ENCODE data around the gene COG5.

The COG5 gene

GRCh38 chr7:107414198-107414597, 149.5 kb downstream of the COG5 start:
- Histone ChIP-seq H3K9ac (no peak overlapping the region), H3K27me3 (no peaks in the 10 kb centered on the region), H3K4me1 (no peaks in the 10 kb centered on the region), H3K4me2 (no peak overlapping the region), H3K4me3 (no peak overlapping the region), H3K36me3 (peaks cover 9% of the 10 kb centered on the region), H3K9me3 (no peaks in the 10 kb centered on the region), H3K27ac (no peak overlapping the region), H4K20me1 (no peaks in the 10 kb centered on the region)
- TF ChIP-seq Cebpa-rat (IDR thresholded peaks at IDR 0.05), result no peak

- H3K27ac ChIP-seq, result no peak overlapping the region
- H3K9me3 ChIP-seq, result no peaks in the 10 kb centered on the region
- TF ChIP-seq Cebpa-rat (IDR thresholded peaks at IDR 0.05), result no peak
- no peaks in the 10 kb centered on the region for H4K20me1 ChIP-seq
- H3K9ac ChIP-seq, result no peak overlapping the region
- H3K27me3 ChIP-seq, result no peaks in the 10 kb centered on the region
- no peaks in the 10 kb centered on the region for H3K4me1 ChIP-seq
- H3K4me3 ChIP-seq, result no peak overlapping the region
- no peak overlapping the region for H3K4me2 ChIP-seq
- peaks cover 9% of the 10 kb centered on the region for H3K36me3 ChIP-seq
Measured at GRCh38 chr7:107408349-107408748, 155.4 kb downstream of the COG5 start.

- TF ChIP-seq Cebpa-rat (IDR thresholded peaks at IDR 0.05), result no peak
- Histone ChIP-seq H3K27me3 (no peaks in the 10 kb centered on the region), H3K9ac (no peak overlapping the region), H3K4me2 (no peak overlapping the region), H3K4me1 (no peaks in the 10 kb centered on the region), H4K20me1 (no peaks in the 10 kb centered on the region), H3K27ac (no peak overlapping the region), H3K36me3 (peaks cover 3% of the 10 kb centered on the region), H3K4me3 (no peak overlapping the region), H3K9me3 (no peaks in the 10 kb centered on the region)
Measured at GRCh38 chr7:107405559-107405958, 158.2 kb downstream of the COG5 start.

- H3K4me1 ChIP-seq, result no peaks in the 10 kb centered on the region
- no peak overlapping the region for H3K4me2 ChIP-seq
- H3K4me3 ChIP-seq, result no peak overlapping the region
- no peaks in the 10 kb centered on the region for H3K27me3 ChIP-seq
- no peaks in the 10 kb centered on the region for H3K9me3 ChIP-seq
- no peak overlapping the region for H3K27ac ChIP-seq
- H4K20me1 ChIP-seq, result no peaks in the 10 kb centered on the region
- H3K9ac ChIP-seq, result no peak overlapping the region
- TF ChIP-seq Cebpa-rat (IDR thresholded peaks at IDR 0.05), result no peak
- no peaks in the 10 kb centered on the region for H3K36me3 ChIP-seq
Measured at GRCh38 chr7:107404740-107405537, 158.8 kb downstream of the COG5 start.

GRCh38 chr7:107398161-107398560, 165.6 kb downstream of the COG5 start:
- no peaks in the 10 kb centered on the region for H4K20me1 ChIP-seq
- H3K27ac ChIP-seq, result no peak overlapping the region
- no peak overlapping the region for H3K4me2 ChIP-seq
- no peaks in the 10 kb centered on the region for H3K4me1 ChIP-seq
- 0 out of 2 replicates have a peak, but pooled peaks cover 9% of the 10 kb centered on the region for H3K36me3 ChIP-seq
- no peak overlapping the region for H3K4me3 ChIP-seq
- TF ChIP-seq Cebpa-rat (IDR thresholded peaks at IDR 0.05), result no peak
- H3K9ac ChIP-seq, result no peak overlapping the region
- H3K9me3 ChIP-seq, result no peaks in the 10 kb centered on the region
- H3K27me3 ChIP-seq, result no peaks in the 10 kb centered on the region

- Histone ChIP-seq H3K4me2 (no peak overlapping the region), H3K27me3 (no peaks in the 10 kb centered on the region), H4K20me1 (no peaks in the 10 kb centered on the region), H3K36me3 (0 out of 2 replicates have a peak, but pooled peaks cover 9% of the 10 kb centered on the region), H3K4me3 (no peak overlapping the region), H3K27ac (no peak overlapping the region), H3K9ac (no peak overlapping the region), H3K9me3 (no peaks in the 10 kb centered on the region), H3K4me1 (no peaks in the 10 kb centered on the region)
- TF ChIP-seq Cebpa-rat (IDR thresholded peaks at IDR 0.05), result no peak
Measured at GRCh38 chr7:107396990-107397389, 166.7 kb downstream of the COG5 start.

GRCh38 chr7:107396081-107396480, 167.6 kb downstream of the COG5 start:
- Histone ChIP-seq H3K36me3 (0 out of 2 replicates have a peak, but pooled peaks cover 9% of the 10 kb centered on the region), H3K27ac (no peak overlapping the region), H3K9ac (no peak overlapping the region), H3K4me2 (no peak overlapping the region), H3K4me1 (no peaks in the 10 kb centered on the region), H4K20me1 (no peaks in the 10 kb centered on the region), H3K4me3 (no peak overlapping the region), H3K27me3 (no peaks in the 10 kb centered on the region), H3K9me3 (no peaks in the 10 kb centered on the region)
- no peak for TF ChIP-seq Cebpa-rat (IDR thresholded peaks at IDR 0.05)

GRCh38 chr7:107394831-107395230, 168.9 kb downstream of the COG5 start:
- Histone ChIP-seq H4K20me1 (no peaks in the 10 kb centered on the region), H3K9ac (no peak overlapping the region), H3K4me1 (no peaks in the 10 kb centered on the region), H3K9me3 (no peaks in the 10 kb centered on the region), H3K27ac (no peak overlapping the region), H3K27me3 (no peaks in the 10 kb centered on the region), H3K4me2 (no peak overlapping the region), H3K36me3 (0 out of 2 replicates have a peak, but pooled peaks cover 9% of the 10 kb centered on the region), H3K4me3 (no peak overlapping the region)
- TF ChIP-seq Cebpa-rat (IDR thresholded peaks at IDR 0.05), result no peak

- Histone ChIP-seq H3K4me2 (no peak overlapping the region), H3K9ac (no peak overlapping the region), H4K20me1 (no peaks in the 10 kb centered on the region), H3K27me3 (no peaks in the 10 kb centered on the region), H3K27ac (no peak overlapping the region), H3K9me3 (no peaks in the 10 kb centered on the region), H3K4me3 (no peak overlapping the region), H3K4me1 (no peaks in the 10 kb centered on the region), H3K36me3 (0 out of 2 replicates have a peak, but pooled peaks cover 7% of the 10 kb centered on the region)
- TF ChIP-seq Cebpa-rat (IDR thresholded peaks at IDR 0.05), result no peak
Measured at GRCh38 chr7:107394276-107394675, 169.4 kb downstream of the COG5 start.

GRCh38 chr7:107392830-107393229, 170.9 kb downstream of the COG5 start:
- Histone ChIP-seq H3K36me3 (no peaks in the 10 kb centered on the region), H3K9me3 (no peaks in the 10 kb centered on the region), H3K27me3 (no peaks in the 10 kb centered on the region), H3K4me2 (no peak overlapping the region), H4K20me1 (no peaks in the 10 kb centered on the region), H3K9ac (no peak overlapping the region), H3K4me3 (no peak overlapping the region), H3K27ac (no peak overlapping the region), H3K4me1 (no peaks in the 10 kb centered on the region)
- no peak for TF ChIP-seq Cebpa-rat (IDR thresholded peaks at IDR 0.05)
